GM18507 (cell line): ENCODE measurements around the gene MAGEA11.
"Not testable (repeated sequence)": the region's sequence is repeated elsewhere in the genome, so short reads cannot be mapped to it uniquely, and the experiment has no call there.

ENCODE experiments used
- DNase-seq: peaks from one replicate; pipeline ENCODE4 v3.0.0; 2011; ENCODE audit warnings: low read depth; ENCODE audit not compliant: insufficient read length; ENCODE audit errors: extremely low spot score
- FAIRE-seq: peaks from 2 replicates; lab custom pipeline; 2011; peaks lifted over from hg19 to GRCh38; lab: Jason Lieb, UNC

Gene MAGEA11

DNA sequence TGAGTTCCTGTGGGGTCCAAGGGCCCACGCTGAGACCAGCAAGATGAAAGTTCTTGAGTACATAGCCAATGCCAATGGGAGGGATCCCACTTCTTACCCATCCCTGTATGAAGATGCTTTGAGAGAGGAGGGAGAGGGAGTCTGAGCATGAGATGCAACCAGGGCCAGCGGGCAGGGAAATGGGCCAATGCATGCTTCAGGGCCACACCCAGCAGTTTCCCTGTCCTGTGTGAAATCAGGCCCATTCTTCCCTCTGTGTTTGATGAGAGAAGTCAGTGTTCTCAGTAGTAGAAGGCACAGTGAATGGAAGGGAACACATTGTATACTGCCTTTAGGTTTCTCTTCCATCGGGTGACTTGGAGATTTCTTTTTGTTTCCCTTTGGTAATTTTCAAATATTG, 4.8 kb downstream of the MAGEA11 start:
- no peak for FAIRE-seq
- DNase-seq = no peak

DNA sequence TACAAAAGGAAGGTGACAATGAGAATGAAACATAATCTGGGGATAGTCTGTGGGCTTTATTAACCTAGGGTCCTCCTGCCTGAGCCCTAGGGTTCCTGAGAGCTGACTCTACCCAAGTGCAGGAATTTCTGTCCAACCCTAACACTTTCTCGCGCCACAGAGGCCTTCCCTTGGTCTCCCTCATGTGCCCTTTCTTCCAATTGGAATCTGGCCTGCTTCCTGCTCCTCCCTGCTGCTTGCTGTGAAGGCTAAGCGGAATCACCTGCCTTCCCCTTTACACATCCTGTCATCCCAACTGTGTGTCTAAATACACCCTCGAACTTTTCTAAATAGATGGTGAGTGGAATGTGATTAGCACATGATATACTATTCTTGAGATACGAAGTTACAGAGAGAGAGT, 5.9 kb downstream of the MAGEA11 start:
- FAIRE-seq (no peak), DNase-seq (no peak)

DNA sequence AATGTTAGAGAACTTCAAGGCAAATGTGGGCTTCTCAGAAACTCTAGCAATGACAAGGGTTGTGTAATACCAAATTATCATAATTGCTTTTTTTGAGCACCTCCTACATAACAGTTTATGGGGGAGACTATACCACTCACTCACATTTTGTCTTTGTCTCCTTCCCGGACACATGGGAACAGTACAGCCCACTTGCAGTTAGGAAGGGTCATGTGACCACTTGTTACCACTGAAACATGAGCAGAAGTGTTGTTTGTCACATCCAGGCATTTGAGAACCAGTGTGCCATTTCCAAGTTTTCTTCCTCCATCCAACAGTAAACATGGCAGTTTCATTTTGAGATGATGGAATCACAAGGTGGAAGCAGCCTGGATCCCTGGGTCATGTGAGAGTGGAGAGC, 6.9 kb downstream of the MAGEA11 start:
- DNase-seq (no peak), FAIRE-seq (no peak)

DNA sequence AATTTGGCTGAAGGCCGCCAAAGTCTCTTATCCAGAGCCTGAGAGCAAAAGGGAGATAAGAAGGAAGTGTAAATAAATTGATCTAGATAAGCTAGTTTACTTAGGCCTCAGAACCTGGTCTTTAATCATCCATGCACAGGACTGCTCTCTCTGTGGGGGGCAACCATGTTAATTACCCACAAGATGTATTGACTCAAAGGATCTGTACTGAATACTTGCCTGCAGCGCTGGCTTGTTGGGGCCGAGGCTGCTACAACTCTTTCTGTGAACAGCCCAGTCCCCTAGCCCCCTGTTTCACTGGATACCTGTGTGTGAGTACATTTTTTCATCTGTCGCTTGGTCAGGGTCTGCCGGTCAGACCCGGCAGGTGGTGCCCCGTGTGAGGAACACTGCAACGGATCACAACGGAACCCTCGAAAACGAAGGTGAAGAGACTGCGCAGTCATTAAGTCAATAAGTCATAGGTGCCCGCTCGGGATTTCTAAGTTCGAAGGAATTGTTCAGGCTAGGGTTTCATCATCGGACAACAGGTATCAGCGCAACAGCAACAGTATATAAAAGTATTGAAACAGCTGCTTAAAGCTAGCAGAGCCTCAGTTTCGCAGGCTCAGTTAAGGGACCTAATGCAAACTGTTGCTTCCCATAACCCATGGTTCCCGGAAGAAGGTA, 8.3 kb downstream of the MAGEA11 start:
- FAIRE-seq = no peak
- DNase-seq = no peak

DNA sequence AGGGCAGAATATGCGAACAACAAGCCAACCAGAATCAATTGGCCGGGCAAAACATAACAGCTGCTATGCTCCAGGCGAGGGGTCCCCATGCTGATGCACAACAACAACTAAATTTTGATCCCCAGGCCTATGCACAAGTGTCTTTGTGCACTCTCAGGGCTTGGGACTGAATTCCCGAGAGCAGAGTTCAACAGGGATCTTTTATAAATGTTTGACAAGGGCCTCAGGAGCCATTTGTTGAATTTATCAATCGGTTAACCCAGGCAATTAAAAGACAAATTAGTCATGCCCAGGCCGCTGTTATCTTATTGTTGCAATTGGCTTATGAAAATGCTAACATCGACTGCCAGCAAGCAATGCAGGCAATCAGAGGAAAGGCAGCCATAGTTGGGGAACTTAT, 9.4 kb downstream of the MAGEA11 start:
- not testable (repeated sequence) for FAIRE-seq, DNase-seq

DNA sequence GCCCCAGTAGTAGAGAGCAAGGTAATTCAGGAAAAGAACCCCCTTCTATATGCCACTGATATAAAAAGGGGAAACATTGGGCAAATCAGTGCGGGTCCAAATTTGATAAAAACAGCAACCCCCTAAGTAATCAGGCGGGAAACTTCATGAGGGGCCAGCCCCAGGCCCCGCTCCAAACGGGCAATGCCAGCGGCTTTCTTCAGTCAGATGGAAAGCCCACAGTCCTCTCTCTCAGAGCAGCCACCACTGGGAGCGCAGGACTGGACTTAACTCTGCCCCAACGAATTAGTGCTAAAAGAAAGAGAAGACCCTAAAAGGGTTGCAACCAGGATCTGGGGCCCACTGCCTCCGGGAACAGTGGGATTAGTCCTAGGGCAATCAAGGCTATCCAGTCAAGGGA, 9.9 kb downstream of the MAGEA11 start:
- DNase-seq = no peak
- FAIRE-seq = no peak

DNA sequence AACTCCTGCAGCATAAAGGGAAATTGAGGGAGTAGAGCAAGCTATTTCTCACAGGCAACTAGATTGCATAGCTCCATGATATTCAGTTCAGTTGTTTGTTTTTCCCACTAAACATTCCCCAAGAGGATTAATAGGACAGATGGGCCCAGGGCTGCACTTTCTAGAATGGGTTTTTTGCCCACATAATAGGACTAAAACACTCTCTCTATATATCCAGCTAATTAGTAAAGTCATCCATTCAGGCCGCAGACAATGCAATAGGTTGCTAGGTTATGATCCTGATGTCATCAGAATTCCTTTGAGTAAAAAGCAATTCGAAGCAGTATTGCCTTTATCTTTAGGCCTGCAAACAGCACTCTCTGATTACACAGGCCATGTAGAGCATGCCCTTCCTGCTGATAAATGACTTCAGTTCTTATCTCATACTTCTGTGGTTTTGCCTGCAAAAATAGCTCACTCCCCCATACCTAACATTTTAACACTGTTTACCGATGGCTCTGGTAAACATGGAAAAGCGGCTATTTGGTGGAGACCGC, 11.8 kb downstream of the MAGEA11 start:
- not testable (repeated sequence) for FAIRE-seq, DNase-seq

DNA sequence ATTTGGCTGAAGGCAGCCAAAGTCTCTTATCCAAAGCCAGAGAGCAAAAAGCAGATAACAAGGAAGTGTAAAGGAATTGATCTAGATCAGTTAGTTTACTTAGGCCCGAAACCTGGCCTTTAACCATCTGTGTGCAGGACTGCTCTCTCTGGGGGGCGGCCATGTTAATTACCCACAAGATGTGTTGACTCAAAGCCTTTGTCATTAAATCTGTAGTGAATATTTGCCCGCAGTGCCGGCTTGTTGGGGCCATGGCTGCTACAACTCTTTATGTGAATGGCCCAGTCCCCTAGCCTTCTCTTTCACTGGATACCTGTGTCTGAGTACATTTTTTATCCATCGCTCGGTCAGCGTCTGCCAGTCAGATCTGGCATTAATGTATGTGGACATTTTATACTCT, 15.4 kb downstream of the MAGEA11 start:
- not testable (repeated sequence) for FAIRE-seq, DNase-seq

DNA sequence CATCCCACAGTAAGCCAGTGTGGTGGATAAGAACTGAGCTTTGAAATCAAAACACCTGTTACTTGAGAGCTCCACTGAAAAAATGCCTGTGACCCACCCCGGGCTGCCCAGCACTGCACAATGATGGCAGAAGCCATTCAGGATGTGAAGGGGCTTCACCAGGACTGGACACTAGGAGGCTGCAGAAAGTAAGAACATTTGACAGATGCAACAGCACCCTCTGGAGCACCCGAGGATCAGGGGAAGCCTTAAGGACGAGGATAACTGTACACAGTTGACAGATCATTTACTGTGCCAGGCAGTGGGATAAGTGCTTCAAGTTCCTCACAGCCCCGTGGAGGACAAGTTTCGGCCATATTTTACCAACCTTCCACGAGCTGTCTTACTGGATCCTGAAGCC, 30.4 kb downstream of the MAGEA11 start:
- DNase-seq = not testable (repeated sequence)
- FAIRE-seq = peak; percentile 72

DNA sequence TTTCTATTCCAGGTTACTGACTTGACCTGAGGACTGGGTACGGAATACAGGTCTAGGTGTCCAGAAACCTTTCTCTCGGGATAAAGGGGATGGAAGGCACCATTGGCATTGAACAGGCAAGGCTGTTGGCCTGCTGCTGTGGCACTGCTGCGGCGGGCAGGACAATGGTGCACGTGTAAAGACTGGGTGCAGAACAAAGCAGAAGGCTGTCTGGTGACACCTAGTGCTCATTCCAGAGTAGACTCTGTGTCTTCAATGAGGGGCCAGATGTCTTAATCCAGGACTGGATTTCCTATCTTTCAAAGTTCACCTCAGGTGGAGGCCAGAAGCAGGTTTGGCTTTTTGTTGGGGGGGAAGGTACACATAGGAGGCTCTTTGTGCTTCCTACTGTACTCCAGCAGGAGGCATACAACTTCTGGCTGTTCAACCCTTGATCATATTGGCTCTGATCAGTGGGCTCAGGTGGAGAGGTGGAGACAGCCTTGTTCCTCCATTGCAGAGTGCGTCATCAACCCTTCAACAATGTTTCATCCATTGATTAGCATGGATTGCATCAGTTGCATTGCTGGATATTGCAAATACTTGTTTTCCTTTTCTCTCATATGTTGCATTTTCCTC, 34.6 kb downstream of the MAGEA11 start:
- peak; percentile 88 for FAIRE-seq
- DNase-seq = not testable (repeated sequence)

DNA sequence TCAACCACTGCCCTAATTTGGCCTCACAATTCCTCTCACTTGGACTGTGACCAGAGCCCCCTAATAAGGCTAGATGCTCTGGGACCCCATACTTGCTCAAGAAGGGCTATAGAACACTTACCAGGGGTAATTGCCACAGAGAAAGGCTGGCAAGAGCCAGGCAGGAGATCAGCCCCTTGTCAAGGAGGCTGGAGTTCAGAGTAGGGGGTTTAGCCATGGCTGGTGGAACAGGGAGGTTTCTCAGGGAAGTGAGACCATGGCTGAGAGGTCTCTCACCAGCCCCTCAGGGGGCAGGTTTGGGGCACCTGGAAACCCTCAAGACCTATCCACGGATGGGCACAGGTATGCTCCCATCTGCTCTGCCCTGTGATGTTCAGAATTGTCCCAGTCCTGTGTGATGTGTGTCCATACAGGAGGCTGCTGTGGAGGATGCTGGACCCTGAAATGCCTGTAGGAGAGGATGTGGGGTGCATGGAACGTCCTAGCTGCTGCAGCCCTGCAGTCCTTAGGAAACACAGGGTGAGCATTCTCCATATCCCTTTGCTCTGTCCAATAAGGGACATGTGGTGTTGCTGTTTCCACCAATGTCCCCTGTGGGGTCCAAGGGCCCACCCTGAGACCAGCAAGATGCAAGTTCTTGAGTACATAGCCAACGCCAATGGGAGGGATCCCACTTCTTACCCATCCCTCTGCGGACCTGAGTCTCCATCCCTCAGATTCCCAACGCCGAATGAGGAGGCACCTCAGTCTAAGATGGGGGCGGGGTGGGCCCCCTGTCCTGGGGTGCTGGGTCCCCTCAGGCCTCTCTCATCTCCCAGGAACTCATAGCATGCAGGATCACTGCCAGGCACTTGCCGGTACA, 45.6 kb downstream of the MAGEA11 start:
- FAIRE-seq = peak; percentile 12
- DNase-seq = no peak

DNA sequence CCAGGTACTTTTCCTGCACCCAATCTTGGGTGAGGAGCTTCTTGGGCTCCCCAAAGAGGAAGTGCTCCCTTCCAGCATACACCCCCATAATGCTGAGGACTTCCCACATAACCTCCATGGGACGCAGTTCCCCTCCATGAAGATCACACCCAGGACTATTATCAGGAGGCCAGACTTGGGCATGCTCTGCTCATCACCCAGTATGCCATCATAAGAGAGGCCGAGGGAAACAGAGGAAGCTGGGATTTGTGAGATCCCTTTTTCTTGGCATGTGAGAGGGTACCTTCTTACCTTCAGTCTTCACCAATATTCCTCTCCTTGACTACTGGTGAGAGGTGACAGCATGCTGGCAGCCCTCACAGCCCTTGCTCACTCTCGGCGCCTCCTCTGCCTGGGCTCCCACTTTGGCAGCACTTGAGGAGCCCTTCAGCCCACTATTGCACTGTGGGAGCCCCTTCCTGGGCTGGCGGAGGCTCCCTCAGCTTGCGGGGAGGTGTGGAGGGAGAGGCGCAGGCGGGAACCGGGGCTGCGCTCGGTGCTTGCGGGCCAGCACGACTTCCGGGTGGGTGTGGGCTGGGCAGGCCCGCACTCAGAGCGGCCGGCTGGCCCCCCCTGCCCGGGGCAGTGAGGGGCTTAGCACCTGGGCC, 46.3 kb downstream of the MAGEA11 start:
- no peak for DNase-seq
- FAIRE-seq = no peak

DNA sequence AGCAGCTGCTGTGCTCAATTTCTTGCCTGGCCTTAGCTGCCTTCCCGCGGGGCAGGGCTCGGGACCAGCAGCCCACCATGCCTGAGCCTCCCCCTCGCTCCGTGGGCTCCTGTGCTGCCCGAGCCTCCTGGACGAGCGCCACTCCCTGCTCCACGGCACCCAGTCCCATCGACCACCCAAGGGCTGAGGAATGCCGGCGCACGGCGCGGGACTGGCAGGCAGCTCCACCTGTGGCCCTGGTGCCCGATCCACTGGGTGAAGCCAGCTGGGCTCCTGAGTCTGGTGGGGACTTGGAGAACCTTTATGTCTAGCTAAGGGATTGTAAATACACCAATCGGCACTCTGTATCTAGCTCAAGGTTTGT, 46.8 kb downstream of the MAGEA11 start:
- not testable (repeated sequence) for FAIRE-seq, DNase-seq

DNA sequence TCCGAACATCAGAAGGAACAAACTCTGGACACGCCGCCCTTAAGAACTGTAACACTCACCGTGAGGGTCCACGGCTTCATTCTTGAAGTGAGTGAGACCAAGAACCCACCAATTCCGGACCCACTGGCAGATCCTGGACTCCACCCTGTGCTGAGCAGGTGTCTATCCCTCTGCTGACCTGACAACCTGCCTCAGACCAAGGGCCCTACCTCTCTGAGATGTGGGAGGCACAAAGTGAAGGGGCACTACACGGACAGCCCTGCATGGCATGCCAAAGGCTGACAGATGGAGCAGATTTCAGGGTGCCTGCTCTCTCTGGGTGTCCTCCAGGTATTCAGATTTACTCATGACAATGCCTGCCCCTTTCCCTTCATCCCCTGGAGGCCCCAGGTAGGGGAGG, 48.0 kb downstream of the MAGEA11 start:
- FAIRE-seq (no peak), DNase-seq (no peak)

DNA sequence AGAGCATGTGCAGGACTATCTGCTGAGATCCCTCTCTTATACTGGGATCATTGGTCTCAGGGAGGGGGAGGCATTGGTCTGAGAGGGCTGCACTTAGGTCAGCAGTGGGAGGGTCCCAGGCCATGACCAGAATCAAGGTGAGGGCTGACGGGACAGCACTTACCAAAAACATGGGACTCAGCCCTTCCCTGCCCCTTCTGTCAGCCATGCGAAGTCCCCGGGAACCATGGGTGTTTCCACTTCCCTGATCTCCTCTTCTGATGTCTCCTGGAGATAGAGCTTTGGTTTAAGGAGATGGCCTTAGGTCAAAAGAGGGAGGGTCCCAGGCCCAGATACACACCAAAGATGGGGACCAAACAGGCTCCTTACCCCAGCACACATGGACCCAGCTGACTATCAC, 49.1 kb downstream of the MAGEA11 start:
- DNase-seq = no peak
- FAIRE-seq = no peak

DNA sequence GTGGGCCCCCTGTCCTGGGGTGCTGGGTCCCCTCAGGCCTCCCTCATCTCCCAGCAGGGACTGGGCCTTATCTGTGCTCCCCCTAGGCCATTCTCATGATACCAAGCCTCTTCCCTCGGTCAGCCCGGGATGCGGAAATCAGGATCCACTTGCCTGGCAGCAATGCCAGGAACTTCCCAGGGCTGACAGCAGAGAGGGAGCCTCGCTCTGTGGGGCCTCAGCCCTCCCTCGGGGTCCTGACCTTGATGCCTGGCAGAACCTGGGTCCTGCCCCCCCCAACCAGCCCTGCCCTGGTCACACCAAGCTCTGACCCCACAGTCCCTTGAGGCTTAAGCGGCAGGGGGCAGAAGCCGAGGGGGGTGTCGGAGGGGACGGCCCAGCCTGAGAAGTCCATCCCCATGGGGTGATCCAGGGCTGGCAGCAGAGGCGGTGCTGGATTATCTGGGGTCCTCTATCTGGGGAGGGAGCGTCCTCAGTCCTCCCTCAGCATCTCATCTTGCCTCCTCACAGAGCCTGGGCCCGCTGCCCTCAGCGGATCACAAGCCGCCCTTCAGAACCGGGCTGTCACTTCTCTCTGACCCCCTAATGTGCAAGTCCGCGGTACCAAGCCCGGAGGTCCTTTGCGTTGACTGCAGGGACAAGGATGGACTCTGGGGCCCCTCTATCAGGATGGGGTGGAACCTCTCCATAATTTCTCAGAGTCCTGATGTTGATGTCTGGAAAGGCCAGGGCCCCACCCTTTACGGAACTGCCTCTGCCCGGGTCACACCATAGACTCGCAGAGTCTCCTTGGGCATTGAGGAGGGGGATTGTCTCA, 50.2 kb downstream of the MAGEA11 start:
- not testable (repeated sequence) for DNase-seq, FAIRE-seq

DNA sequence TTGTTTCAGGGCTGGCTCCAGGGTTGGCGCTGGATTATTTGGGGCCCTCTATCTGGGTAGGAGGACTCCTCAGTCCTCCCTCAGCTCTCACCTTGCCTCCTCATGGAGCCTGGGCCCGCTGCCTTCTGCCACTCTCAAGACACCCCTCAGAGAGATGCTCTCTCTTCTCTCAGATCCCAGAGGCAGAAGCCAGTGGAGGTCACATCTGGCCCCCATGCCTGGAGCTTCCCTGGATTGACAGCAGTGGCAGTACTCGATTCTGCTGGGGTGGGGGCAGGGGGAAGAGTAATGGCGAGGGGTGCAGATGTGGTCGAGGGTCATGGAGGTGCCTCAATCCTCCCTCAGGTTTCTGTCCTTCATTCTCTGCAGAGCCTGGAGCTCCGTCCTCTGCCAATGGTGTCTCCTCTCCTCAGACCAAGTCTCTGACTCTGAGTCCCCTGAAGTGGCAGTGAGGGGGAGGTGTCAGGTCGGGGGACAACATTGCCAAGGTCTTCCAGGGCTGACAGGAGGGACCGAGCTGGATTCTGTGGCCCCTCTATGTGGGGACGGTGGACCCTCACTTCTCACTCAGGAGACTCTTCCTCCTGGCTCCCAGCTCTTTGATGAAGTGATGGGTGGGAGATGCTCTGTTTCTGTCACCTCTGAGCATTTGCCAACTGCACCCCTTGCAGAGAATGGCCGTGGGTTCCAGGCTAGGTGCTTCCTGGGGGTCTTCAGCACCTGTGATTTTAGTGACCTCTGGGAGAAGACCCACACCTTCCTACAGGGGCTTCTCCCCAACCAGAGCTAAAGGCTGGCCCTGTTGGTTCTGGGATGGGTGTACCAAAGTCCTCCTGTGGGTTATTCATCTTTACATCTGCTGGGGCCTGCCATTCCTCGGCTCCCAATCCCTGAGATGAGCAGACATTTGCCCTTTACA, 51.1 kb downstream of the MAGEA11 start:
- no peak for DNase-seq
- no peak for FAIRE-seq
